Heart left ventricle (tissue), 13 donors: ENCODE measurements around the gene C1orf159.

Source experiments
- POLR2A ChIP-seq, 2 donors: fragments of 450-650 bp; IDR thresholded peaks; one replicate each; pipeline ENCODE4 v1.6.1; 2017; ENCODE audit warnings: antibody characterized with exemption in 2 of 2, mild to moderate bottlenecking in 2 of 2, moderate library complexity in 2 of 2
- TF ChIP-seq, protein P1 (sequence below), 12 donors: fragments of 200-600 bp; sonication (generic) in 4 of 12; IDR thresholded peaks; one replicate each; pipeline versions ENCODE4 v1.5.0 to v1.8.0; 2018 to 2022; ENCODE audit warnings: antibody characterized with exemption in 12 of 12, mild to moderate bottlenecking in 5 of 12
- donor health status: ischemic (EF 13 %, LVEDD 7.1; RV severe dilation, severe dysfunction).
- donor health status: DM: no; HTN: yes; CAD: no.
- donor health status: DM: no; HTN: no; CAD: no.
- donor health status: ischemic (EF 25% LVEDD 6.9; RV normal size, moderate dysfunction).
- donor health status: ischemic (EF 25% LVEDD 5.7; RV mildly dilated, moderate dysfunction).
- donor health status: ischemic (EF 35%, LVEDD 5.7; RV mildly dilated, moderate dysfunction).
- donor health status: nonischemic (EF 11% LVEDD 7.7; RV severe dilation, severe dysfunction).
- donor health status: DM: yes; HTN: yes; CAD: no.
- donor health status: PGD.
- donor health status: ischemic (EF 29% LVEDD 5.4; RV normal size, mild dysfunction).
- donor health status: nonischemic (EF 23%, LVEDD 6.1; RV moderate dilation, normal function).

DNA sequence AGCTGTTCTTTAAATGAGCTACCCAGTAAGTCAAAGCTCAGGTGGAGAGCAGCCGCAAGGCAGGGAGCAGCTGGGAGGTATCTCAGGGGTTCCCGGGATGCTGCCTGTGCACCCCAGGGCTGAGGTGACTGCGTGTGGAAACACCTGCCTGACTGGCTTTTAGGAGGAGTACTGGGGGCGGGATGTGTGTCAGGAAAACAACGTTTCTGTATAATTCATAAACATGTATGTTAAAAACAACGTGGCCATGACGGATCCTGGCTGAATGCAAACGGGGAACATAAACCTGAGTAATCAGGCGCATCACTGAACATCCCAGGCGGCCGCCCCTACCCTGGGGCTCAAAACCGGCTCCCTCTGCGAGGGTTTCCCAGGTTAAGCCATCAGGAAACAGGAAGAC is 1.5 kb downstream of the C1orf159 start:
- TF ChIP-seq, protein P1, sequence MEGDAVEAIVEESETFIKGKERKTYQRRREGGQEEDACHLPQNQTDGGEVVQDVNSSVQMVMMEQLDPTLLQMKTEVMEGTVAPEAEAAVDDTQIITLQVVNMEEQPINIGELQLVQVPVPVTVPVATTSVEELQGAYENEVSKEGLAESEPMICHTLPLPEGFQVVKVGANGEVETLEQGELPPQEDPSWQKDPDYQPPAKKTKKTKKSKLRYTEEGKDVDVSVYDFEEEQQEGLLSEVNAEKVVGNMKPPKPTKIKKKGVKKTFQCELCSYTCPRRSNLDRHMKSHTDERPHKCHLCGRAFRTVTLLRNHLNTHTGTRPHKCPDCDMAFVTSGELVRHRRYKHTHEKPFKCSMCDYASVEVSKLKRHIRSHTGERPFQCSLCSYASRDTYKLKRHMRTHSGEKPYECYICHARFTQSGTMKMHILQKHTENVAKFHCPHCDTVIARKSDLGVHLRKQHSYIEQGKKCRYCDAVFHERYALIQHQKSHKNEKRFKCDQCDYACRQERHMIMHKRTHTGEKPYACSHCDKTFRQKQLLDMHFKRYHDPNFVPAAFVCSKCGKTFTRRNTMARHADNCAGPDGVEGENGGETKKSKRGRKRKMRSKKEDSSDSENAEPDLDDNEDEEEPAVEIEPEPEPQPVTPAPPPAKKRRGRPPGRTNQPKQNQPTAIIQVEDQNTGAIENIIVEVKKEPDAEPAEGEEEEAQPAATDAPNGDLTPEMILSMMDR (IDR thresholded peaks at IDR 0.05): no peak
- no peak for TF ChIP-seq POLR2A (IDR thresholded peaks at IDR 0.05)
